Heart right ventricle (tissue), 16 donors: ENCODE results near the gene RGP1. TPM values are rescaled to one million over a fixed set of nuclear protein-coding genes. Genes with fewer than 3 reads are reported as not detected.

ENCODE experiments used
- ATAC-seq, 8 donors: fragments of 200-7000 bp; cut with Tn5 transposase; one replicate each; pipeline ENCODE4 v1.9.1; 2020; ENCODE audit warnings: mild to moderate bottlenecking in 8 of 8, moderate library complexity in 8 of 8, moderate number of reproducible peaks in 1 of 8
- DNase-seq, 2 donors: peaks; one replicate each; pipeline ENCODE4 v3.0.0-alpha.2; 2020
- H3K27ac ChIP-seq, 10 donors: fragments of 200-600 bp; sonication (generic) in 2 of 10; one replicate each; pipeline versions ENCODE4 v1.5.0 to v1.8.0; 2020 to 2022; ENCODE audit warnings: mild to moderate bottlenecking in 3 of 10
- H3K27me3 ChIP-seq, 7 donors: fragments of 200-600 bp; one replicate each; pipeline ENCODE4 v1.8.0; 2021 to 2022; ENCODE audit warnings: mild to moderate bottlenecking in 2 of 7
- H3K36me3 ChIP-seq, 9 donors: fragments of 200-600 bp; sonication (generic) in 1 of 9; one replicate each; pipeline versions ENCODE4 v1.5.0 to v1.8.0; 2020 to 2022; ENCODE audit warnings: mild to moderate bottlenecking in 2 of 9
- H3K4me1 ChIP-seq, 9 donors: fragments of 200-600 bp; sonication (generic) in 1 of 9; one replicate each; pipeline versions ENCODE4 v1.5.0 to v1.8.0; 2020 to 2022; ENCODE audit warnings: mild to moderate bottlenecking in 4 of 9
- H3K4me3 ChIP-seq, 10 donors: fragments of 200-600 bp; sonication (generic) in 2 of 10; one replicate each; pipeline versions ENCODE4 v1.5.0 to v1.8.0; 2020 to 2022; ENCODE audit warnings: mild to moderate bottlenecking in 7 of 10, moderate library complexity in 2 of 10
- H3K9me3 ChIP-seq, 11 donors: fragments of 200-600 bp in 10 of 11; sonication (generic) in 2 of 11; one replicate each; pipeline versions ENCODE4 v1.5.0 to v1.8.0; 2013 to 2022; ENCODE audit warnings: mild to moderate bottlenecking in 2 of 11, control low read depth in 1 of 11, moderate library complexity in 1 of 11
- CTCF ChIP-seq, 9 donors: fragments of 200-600 bp; sonication (generic) in 2 of 9; IDR thresholded peaks; one replicate each; pipeline versions ENCODE4 v1.5.0 to v1.8.0; 2021 to 2022; ENCODE audit warnings: antibody characterized with exemption in 9 of 9, mild to moderate bottlenecking in 5 of 9, moderate library complexity in 1 of 9
- WGBS, 2 donors: extraction: QIAGEN DNeasy Blood & Tissue Kit; methylation state at CpG; one replicate each; pipeline ENCODE4 v1.1.7; 2013; ENCODE audit warnings: inconsistent platforms in 1 of 2; 5-methylcytosine and 5-hydroxymethylcytosine counted together
- intact Hi-C, 10 donors: fragments of 100-400 bp; cut with DNase I; formaldehyde crosslinking; loops; one replicate each; pipeline versions ENCODE4 v1.11.1 to v1.14.2; 2022
- microRNA-seq, 2 donors: library from miRNA; unstranded; fragments of <30 nt; microRNA quantifications; one replicate each; pipeline ENCODE4 v1.2.0, GENCODE V29; 2021
- polyA plus RNA-seq, 2 donors: library from polyadenylated mRNA; stranded (reverse); fragments of 200-250 nt; gene quantifications; one replicate each; pipeline ENCODE4 v1.2.3, GENCODE V29; 2013
- total RNA-seq, 10 donors: library from RNA; stranded (reverse); fragmentation: NEBNext Ultra II Directional in 3 of 10; extraction: Animal tissue kit (Norgen Biotek cat#: 25700) in 3 of 10; gene quantifications; one replicate each; pipeline versions ENCODE4 v1.2.1 to v1.2.4, GENCODE V29; 2021 to 2023
- donor health status: Arrhythmogenic right ventricular cardiomyopathy.
- donor health status: ischemic (EF 13 %, LVEDD 7.1; RV severe dilation, severe dysfunction).
- donor health status: healthy with polysubstance abuse.
- donor health status: DM: no; HTN: yes; CAD: no.
- donor health status: DM: no; HTN: no; CAD: no.
- donor health status: ischemic (EF 25% LVEDD 6.9; RV normal size, moderate dysfunction).
- donor health status: ischemic (EF 25% LVEDD 5.7; RV mildly dilated, moderate dysfunction).
- donor health status: healthy.
- donor health status: DM: yes; HTN: yes; CAD: no.
- donor health status: Ischemic cardiomyopathy.
- donor health status: ischemic (EF 35%, LVEDD 5.7; RV mildly dilated, moderate dysfunction).
- donor health status: nonischemic (EF 11% LVEDD 7.7; RV severe dilation, severe dysfunction).
- donor health status: DM: yes; HTN: yes; CAD: no.
- donor health status: PGD.
- donor health status: ischemic (EF 29% LVEDD 5.4; RV normal size, mild dysfunction).
- donor health status: nonischemic (EF 23%, LVEDD 6.1; RV moderate dilation, normal function).

The RGP1 gene
- total and polyA plus RNA-seq, 12 donors, result 8.2 to 39.4 (median 32.1) TPM

DNA sequence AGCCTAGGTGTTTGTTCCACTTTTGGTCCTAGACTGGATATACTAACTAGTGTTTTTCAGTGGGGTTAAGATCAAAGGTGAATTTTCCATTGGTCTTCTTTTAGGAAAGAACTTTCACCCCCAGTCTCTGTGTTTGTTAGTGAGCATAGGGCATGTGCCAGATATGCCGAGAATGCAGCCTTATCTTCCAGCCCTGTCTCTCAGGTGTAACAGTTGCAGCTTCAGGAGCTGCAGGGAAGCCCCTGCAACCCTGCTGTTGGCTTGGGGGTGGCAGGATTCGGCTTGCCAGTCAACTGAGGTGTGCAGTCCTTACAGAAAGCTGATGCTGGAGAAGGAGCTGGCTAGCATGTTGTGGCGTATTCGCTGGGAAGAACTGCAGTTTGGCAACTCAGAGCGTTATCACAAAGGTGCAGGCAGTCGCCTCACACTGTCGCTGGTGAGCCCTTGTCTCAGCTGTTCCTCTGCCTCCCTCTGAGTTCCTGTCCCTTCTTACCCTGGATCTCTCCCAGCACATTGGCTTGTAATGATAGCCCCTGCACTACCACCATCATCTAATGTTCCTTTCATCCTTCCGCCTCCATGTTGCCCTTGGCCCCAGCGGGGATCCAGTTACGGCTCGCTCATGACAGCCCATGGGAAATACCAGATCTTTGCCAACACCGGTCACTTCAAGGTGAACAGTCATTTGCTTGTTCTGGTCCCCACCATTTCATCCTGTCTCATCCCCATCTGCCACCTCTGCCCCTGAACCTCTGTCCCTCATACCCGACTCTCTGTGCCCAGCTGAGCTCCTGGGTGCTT is 52.4 kb downstream of the RGP1 start:
- Histone ChIP-seq H3K36me3 (peaks cover 0 to 65% (median 9%) of the 10 kb centered on the region in 9 donors), H3K27me3 (no peaks in the 10 kb centered on the region), H3K9me3 (no peaks in the 10 kb centered on the region), H3K27ac (no peak overlapping the region), H3K4me1 (no peaks in the 10 kb centered on the region), H3K4me3 (no peak overlapping the region)
- ATAC-seq, result no peak
- DNase-seq, result no peak
- 89 to 91% methylated on average over 13 of the region's 13 CpGs for WGBS, 2 donors
- intact Hi-C loops, result no loop called here
- no peak for TF ChIP-seq CTCF (IDR thresholded peaks at IDR 0.05)

GRCh38 chr9:35806101-35806500 is 57.0 kb downstream of the RGP1 start:
- TF ChIP-seq CTCF (IDR thresholded peaks at IDR 0.05), result no peak
- Histone ChIP-seq H3K27ac (no peak overlapping the region), H3K9me3 (no peaks in the 10 kb centered on the region), H3K36me3 (peaks cover 0 to 84% (median 20%) of the 10 kb centered on the region in 9 donors), H3K4me1 (peaks cover 0 to 4% (median 2%) of the 10 kb centered on the region in 9 donors), H3K27me3 (no peaks in the 10 kb centered on the region), H3K4me3 (no peak overlapping the region)
- DNase-seq (no peak), ATAC-seq (no peak)
- 98% methylated on average over 8 of the region's 8 CpGs for WGBS, 2 donors
- intact Hi-C loops, result no loop called here

Small RNA genes lying within 50 kb of the gene (microRNA-seq; reads per million reads assigned to microRNA genes)
- gene MIR6852 (0 reads per million in 2 donors), gene MIR6853 (0 to 0.60 reads per million in 2 donors)

Other genes with a start within 250 kb of the RGP1 start
- 10 to 100 TPM; 18.0 to 33.1 (median 22.7) TPM for gene TESK1, start 144.0 kb upstream of the RGP1 start, total RNA-seq
- gene TESK1, start 144.0 kb upstream of the RGP1 start, polyA plus RNA-seq, result 10 to 100 TPM; 36.4 to 38.8 TPM
- 1 to 10 TPM in 4 of 10 donors, under 1 TPM in 5, not detected in 1; 0.51 to 6.8 (median 0.54) TPM for gene CD72, start 130.9 kb upstream of the RGP1 start, total RNA-seq
- gene CD72, start 130.9 kb upstream of the RGP1 start, polyA plus RNA-seq, result under 1 TPM; 0.43 to 0.73 TPM
- 1 to 10 TPM in 1 of 10 donors, under 1 TPM in 5, not detected in 4; 0.19 to 3.6 (median 0.33) TPM for gene SIT1, start 98.4 kb upstream of the RGP1 start, total RNA-seq
- under 1 TPM in 1 of 2 donors, not detected in 1; 0.25 TPM for gene SIT1, start 98.4 kb upstream of the RGP1 start, polyA plus RNA-seq
- over 10,000 TPM in 3 of 10 donors, 1,000 to 10,000 TPM in 7; 3,879 to 14,997 (median 5,788) TPM for gene RMRP, start 91.3 kb upstream of the RGP1 start, total RNA-seq
- gene RMRP, start 91.3 kb upstream of the RGP1 start, polyA plus RNA-seq, result 100 to 1,000 TPM in 1 of 2 donors, 10 to 100 TPM in 1; 14.9 to 476 TPM
- gene CCDC107, start 91.0 kb upstream of the RGP1 start, total RNA-seq, result 10 to 100 TPM; 37.9 to 54.0 (median 43.9) TPM
- 100 to 1,000 TPM in 1 of 2 donors, 10 to 100 TPM in 1; 95.3 to 210 TPM for gene CCDC107, start 91.0 kb upstream of the RGP1 start, polyA plus RNA-seq
- gene ARHGEF39, start 84.1 kb upstream of the RGP1 start, total RNA-seq, result under 1 TPM in 8 of 10 donors, not detected in 2; 0.09 to 0.85 (median 0.30) TPM
- gene ARHGEF39, start 84.1 kb upstream of the RGP1 start, polyA plus RNA-seq, result 1 to 10 TPM in 1 of 2 donors, under 1 TPM in 1; 0.35 to 1.3 TPM
- gene CA9, start 75.4 kb upstream of the RGP1 start, total RNA-seq, result 10 to 100 TPM in 1 of 10 donors, 1 to 10 TPM in 1, under 1 TPM in 3, not detected in 5; 0.20 to 13.2 (median 0.24) TPM
- gene CA9, start 75.4 kb upstream of the RGP1 start, polyA plus RNA-seq, result 1 to 10 TPM in 1 of 2 donors, not detected in 1; 1.0 TPM
- gene TPM2, start 59.4 kb upstream of the RGP1 start, total RNA-seq, result 100 to 1,000 TPM; 548 to 922 (median 784) TPM
- 1,000 to 10,000 TPM in 1 of 2 donors, 100 to 1,000 TPM in 1; 597 to 1,940 TPM for gene TPM2, start 59.4 kb upstream of the RGP1 start, polyA plus RNA-seq
- 100 to 1,000 TPM; 206 to 323 (median 238) TPM for gene TLN1, start 17.1 kb upstream of the RGP1 start, total RNA-seq
- 100 to 1,000 TPM in 1 of 2 donors, 10 to 100 TPM in 1; 99.6 to 247 TPM for gene TLN1, start 17.1 kb upstream of the RGP1 start, polyA plus RNA-seq
- gene CREB3, start 16.6 kb upstream of the RGP1 start, total RNA-seq, result 10 to 100 TPM; 16.2 to 29.5 (median 20.2) TPM
- gene CREB3, start 16.6 kb upstream of the RGP1 start, polyA plus RNA-seq, result 10 to 100 TPM; 24.4 to 39.1 TPM
- gene GBA2, start 59 bp upstream of the RGP1 start, total RNA-seq, result 100 to 1,000 TPM in 1 of 10 donors, 10 to 100 TPM in 9; 47.4 to 101 (median 74.7) TPM
- gene GBA2, start 59 bp upstream of the RGP1 start, polyA plus RNA-seq, result 100 to 1,000 TPM in 1 of 2 donors, 10 to 100 TPM in 1; 81.9 to 102 TPM
- gene MSMP, start 5.0 kb downstream of the RGP1 start, total RNA-seq, result under 1 TPM in 1 of 10 donors, not detected in 9; 0.60 TPM
- under 1 TPM in 1 of 2 donors, not detected in 1; 0.19 TPM for gene MSMP, start 5.0 kb downstream of the RGP1 start, polyA plus RNA-seq
- gene NPR2, start 42.3 kb downstream of the RGP1 start, total RNA-seq, result 10 to 100 TPM; 18.9 to 26.4 (median 20.8) TPM
- 10 to 100 TPM; 13.5 to 25.5 TPM for gene NPR2, start 42.3 kb downstream of the RGP1 start, polyA plus RNA-seq
- gene SPAG8, start 63.0 kb downstream of the RGP1 start, total RNA-seq, result 1 to 10 TPM in 9 of 10 donors, under 1 TPM in 1; 0.86 to 4.2 (median 2.9) TPM
- gene SPAG8, start 63.0 kb downstream of the RGP1 start, polyA plus RNA-seq, result 1 to 10 TPM in 1 of 2 donors, under 1 TPM in 1; 0.84 to 6.0 TPM
- 10 to 100 TPM; 56.8 to 83.1 (median 76.7) TPM for gene HINT2, start 65.8 kb downstream of the RGP1 start, total RNA-seq
- gene HINT2, start 65.8 kb downstream of the RGP1 start, polyA plus RNA-seq, result 100 to 1,000 TPM in 1 of 2 donors, 10 to 100 TPM in 1; 69.9 to 120 TPM
- not detected for gene FAM221B, start 79.4 kb downstream of the RGP1 start, total RNA-seq
- gene FAM221B, start 79.4 kb downstream of the RGP1 start, polyA plus RNA-seq, result not detected
- 10 to 100 TPM; 13.6 to 22.9 (median 20.5) TPM for gene TMEM8B, start 79.9 kb downstream of the RGP1 start, total RNA-seq
- gene TMEM8B, start 79.9 kb downstream of the RGP1 start, polyA plus RNA-seq, result 1 to 10 TPM; 6.7 to 8.0 TPM
- gene OR13J1, start 121.1 kb downstream of the RGP1 start, total RNA-seq, result not detected
- not detected for gene OR13J1, start 121.1 kb downstream of the RGP1 start, polyA plus RNA-seq
- gene HRCT1, start 156.9 kb downstream of the RGP1 start, total RNA-seq, result 1 to 10 TPM; 1.5 to 6.1 (median 2.2) TPM
- gene HRCT1, start 156.9 kb downstream of the RGP1 start, polyA plus RNA-seq, result 10 to 100 TPM in 1 of 2 donors, 1 to 10 TPM in 1; 7.2 to 13.9 TPM
- gene SPAAR, start 160.2 kb downstream of the RGP1 start, total RNA-seq, result 10 to 100 TPM in 2 of 10 donors, 1 to 10 TPM in 8; 2.8 to 14.4 (median 5.0) TPM
- 10 to 100 TPM in 1 of 2 donors, 1 to 10 TPM in 1; 7.4 to 20.8 TPM for gene SPAAR, start 160.2 kb downstream of the RGP1 start, polyA plus RNA-seq
- gene OR2S2, start 208.9 kb downstream of the RGP1 start, total RNA-seq, result not detected
- gene OR2S2, start 208.9 kb downstream of the RGP1 start, polyA plus RNA-seq, result not detected